Measurements from ENCODE around the gene BCL2.
"Not testable (repeated sequence)": the region's sequence is repeated elsewhere in the genome, so short reads cannot be mapped to it uniquely, and the experiment has no call there.

The BCL2 gene

GRCh38 chr18:63319383-63320122 is at the start of gene BCL2:
Gene BCL2 (minus strand): TSS chr18:63319769.
- peak; percentile 20 for DNase-seq

DNA sequence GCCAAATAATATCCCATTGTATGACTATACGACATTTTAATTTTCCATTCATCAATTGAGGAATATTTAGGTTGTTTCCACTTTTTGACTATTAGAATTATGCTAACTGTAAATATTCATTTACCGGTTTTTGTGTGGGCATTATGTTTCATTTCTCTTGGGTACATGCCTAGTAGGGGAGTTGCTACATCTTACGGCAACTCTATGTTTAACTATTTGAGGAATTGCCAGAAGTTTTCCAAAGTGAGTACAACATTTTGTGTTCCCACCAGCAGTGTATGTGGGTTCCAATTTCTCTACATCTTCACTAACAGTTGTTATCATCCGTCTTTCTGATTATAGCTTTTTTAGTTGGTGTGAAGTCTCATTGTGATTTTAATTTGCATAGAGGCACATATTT is 49.0 kb upstream of the BCL2 start:
- DNase-seq, result no peak

DNA sequence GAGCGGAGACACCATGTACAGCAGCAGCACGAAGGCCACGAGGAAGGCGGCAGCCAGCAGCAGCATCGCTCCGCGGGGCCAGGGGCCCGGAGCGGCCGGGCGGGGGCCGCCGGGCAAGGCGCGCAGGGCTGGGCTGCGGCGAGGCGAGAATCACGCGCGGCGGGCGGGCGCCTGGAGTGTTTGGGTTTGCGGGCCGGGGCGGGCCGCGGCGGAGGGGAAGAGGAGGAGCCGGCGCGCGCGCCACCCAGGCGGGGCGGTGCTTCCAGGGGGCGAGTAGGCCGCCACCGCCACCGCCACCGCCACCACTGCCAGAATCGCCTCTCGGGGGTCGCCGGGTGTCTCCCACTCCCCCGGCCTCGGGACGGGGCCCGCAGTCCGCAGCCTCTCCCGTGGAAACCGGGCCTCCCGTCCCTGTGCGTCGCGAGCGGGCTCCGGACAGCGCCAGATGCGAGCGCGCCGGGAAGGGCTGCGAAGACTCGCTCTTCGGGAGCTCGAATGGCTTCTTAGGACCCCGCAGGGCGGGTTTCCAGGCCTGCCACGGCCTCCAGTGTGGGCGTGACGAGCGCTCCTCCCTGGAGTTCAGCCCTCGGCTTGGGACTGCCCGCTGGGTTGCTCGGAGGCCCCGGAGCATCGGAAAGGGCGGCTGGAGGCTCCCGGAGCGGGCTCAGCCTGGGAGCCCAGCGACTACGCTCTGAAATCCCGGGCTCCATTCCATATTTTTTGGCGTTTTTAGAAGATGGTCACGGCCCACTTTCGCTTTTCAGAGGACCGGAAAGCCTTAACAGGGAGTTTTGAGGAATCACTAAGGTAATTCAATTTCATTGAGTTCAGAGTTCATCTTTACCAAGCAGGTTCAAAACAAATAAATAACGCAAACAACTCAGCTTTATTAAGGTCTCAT is 47.7 kb upstream of the BCL2 start, which contains the start of gene KDSR:
TSS of gene KDSR (minus strand) at position 154 of the 901 bp plus-strand sequence. CDS start at position 66, 88 bp downstream.
- peak; percentile 99 for DNase-seq

GRCh38 chr18:63366213-63367052 is 46.9 kb upstream of the BCL2 start:
- peak; percentile 69 for DNase-seq

- no peak for DNase-seq
These were observed 46.3 kb upstream of the BCL2 start for GRCh38 chr18:63365876-63366212.

DNA sequence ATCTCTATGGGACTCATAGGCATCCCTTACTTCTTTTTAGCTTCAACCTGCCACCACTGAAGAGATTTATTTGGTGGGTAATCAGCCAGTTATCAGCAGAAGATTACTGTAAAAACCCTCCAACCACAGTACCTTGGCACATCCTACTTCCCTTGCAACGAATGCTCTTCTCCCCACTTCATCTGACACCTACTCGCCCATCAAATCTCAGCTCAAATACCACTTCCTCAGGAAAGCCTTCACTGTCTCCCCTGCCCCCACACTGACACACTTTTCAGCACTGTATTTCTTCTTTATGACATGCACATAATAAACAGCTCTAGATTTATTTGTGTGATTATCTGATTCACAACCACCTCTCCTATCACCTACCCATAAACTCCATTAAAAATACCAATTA is 44.4 kb upstream of the BCL2 start:
- DNase-seq, result no peak

DNA sequence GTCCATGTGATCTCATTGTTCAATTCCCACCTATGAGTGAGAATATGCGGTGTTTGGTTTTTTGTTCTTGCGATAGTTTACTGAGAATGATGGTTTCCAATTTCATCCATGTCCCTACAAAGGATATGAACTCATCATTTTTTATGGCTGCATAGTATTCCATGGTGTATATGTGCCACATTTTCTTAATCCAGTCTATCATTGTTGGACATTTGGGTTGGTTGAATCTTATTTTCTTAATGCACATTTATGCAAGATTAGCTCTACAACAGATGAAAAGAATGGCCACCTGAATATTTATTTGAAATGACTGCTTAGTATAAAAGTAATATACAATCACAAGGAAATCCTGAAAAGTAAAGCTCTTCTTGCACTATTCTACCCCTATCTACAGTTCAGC is 43.9 kb upstream of the BCL2 start:
- DNase-seq, result not testable (repeated sequence)

DNA sequence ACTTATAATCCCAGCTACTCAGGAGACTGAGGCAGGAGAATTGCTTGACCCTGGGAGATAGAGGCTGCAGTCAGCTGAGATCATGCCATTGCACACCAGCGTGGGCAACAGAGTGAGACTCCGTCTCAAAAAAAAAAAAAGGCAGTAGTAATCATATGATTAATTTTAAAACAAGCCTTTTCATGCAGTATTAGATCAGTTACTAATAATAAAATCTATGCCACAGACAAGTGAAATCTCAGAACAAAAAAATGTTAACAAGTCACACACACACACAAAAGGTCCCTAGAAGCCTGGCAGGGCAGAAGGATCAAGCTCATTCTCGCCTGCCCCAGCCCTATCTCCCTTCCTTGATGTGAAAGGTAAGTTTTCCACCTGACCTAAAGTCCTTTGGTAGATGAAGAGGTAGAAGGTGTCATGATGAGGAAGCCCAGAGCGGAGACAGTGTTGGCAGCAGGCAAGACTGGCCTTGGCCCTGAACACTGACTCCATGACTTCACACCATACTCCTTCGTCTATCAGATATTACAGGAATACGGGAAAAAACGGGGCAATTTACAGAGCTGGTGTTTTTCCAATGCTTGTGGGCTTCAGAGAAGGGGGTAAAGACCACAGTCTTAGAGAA is 36.8 kb upstream of the BCL2 start:
- no peak for DNase-seq

DNA sequence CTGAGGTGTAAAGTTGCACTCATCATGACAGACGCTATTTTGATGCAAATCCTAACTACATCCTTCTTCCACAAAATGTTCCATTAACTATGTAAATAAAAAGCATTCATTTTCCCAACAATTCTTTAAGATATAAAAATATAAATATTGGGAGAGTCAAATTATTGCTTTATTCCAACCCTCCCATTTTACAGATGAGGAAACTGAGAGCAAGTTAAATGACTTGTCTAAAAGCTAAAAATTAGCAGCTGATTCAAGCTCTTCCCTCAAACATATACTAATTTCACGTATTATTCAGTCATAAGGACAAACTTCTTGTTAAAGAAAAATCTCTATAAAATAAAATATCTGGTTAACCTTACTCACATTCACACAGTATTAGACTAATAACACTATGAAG is 30.7 kb upstream of the BCL2 start:
- no peak for DNase-seq

GRCh38 chr18:63348508-63349136 is 29.1 kb upstream of the BCL2 start:
- no peak for DNase-seq

DNA sequence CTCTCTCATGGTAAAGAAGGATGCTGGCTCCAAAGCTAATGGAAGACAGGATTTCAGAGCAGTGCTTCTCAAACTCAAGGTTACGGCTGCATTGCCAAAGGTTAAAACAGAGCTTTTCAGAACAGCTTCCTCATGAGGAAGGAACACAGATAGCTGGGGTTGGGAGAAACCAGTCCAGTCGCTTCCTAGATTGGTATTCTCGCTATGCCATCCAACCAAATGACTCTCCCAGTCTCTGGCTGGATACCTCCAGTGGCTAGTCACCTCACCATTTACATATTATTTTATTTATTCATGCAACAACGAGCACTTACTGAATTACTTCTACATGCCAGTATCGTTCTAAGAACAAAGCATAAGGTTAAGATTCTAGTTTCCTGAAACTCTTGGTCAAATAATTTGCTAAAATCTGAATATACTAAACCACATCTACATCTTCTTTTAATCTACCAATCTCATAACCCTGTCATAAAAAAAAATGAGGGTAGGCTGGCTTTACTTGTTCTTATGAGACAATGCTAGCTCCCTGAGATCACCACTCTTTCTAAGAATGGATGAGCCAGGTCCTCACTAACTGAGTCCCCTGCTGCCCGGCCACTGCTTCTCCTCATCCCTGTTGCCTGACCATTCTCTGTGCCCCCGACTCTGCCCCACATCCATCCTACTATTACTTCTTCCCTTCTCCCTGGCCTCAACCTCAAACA is 27.1 kb upstream of the BCL2 start:
- no peak for DNase-seq

- DNase-seq, result no peak
These were observed 26.5 kb upstream of the BCL2 start for GRCh38 chr18:63346031-63346430.

DNA sequence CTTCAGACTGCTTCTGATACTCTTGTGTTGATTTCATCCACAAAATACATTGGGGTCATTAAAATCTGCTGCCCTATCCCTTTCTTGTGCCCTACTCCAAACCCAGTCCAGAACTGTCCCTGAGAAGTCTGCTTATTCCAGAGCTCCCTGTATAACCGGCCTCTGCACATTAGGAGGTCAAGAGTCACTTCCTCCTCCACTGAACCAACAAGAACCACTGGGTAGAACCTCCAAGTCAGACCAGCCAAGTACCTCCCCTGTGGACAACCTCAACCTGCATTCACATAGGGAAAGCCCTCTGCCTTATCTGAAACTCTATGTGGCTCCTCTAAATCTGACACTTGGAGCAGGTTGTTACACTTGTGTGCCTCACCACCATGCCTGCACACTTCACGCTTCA is 25.3 kb upstream of the BCL2 start:
- no peak for DNase-seq

DNA sequence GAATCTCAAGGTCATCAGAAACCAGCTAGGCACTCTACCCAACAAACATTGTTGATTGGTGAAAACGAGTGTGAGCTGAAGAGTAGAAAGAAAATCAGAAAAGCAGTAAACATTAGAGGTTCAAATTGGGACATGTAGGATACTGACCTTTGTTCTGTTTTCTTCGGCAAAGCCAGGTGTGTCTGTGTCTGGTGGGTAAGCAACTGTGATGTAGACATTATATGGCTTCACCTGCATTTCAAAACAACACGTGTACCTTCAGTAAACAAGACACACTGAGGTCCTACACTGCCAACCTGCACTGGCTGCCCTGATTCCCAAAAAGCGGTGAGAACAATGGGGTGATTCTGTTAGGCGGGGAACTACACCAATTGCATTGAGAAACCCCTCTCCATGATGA is 24.7 kb upstream of the BCL2 start:
- no peak for DNase-seq

DNA sequence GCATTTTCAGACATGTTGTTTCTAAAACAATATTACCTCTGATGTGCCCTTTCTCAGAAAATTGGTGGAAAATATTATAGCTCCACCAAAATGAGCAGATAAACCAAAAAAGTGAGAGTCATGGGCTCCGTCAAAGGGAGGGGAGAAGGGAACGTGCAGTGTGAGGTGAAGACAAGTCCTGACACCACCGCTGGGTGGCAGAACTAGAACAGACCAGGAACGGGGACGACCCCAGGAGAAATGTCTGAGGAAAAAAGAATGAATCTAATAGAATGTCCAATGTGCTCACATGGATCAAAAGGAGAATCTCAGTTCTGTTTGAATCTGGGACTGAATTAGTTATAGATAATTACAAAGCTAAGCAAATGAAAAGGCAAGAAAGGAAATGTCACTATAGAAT is 22.6 kb upstream of the BCL2 start:
- peak; percentile 33 for DNase-seq

DNA sequence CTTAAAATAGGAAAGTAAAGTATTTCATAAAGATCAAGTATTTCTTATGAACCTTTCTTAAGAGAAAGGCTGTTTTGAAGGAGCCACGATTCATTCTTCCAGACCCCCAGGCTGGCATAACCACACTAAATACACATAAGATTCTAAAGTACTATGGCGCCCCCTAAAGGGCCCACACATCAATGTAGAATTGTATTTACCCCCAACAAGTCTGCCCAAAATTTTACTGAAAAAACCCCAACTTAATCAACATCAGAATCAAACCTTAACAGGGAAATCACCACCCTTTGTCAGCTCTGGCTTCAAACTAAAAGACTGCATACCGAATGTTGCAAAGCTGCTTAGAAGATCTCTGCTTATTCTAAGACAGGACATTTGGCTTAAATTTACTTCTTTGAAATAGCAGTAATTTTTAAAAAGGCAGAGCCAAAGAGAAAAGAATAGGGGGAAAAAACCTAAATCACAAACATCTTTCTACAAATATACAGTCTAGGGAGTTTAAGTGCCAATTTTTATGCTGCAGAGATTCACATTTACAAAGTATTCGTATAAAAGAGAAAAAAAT is 20.4 kb upstream of the BCL2 start:
- peak; percentile 37 for DNase-seq

DNA sequence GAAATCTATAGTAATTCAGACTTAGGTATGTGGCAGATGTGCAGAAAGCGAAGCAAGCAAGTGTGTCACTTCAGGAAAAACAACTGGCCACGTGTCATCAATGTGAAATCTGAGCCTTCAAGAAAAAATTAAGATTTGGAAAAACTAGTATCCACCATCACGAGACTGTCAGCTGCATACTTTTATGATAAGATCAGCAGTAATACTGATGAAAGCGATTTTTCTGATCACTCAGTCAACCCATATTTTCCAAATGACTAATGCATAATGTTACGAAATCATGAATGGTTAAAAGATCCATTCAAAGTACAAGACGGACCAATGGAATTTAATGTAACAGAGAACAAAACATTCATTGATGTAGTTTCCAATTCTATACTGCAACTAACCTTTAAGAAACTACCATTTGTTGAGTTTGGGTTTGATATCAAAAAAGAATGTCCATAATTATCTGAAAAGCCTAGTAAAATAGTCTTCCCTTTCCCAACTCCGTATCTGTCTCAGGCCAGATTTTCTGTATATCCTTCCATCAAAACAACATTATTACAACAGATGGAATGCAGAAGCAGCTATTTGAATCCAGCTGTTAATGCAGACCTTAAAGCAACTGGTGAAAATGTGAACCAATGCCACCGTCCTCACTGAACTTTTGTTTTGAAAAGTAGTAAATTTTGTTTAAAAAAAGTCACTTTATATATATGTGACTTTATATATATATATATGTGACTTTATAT is 17.0 kb upstream of the BCL2 start:
- peak; percentile 94 for DNase-seq

GRCh38 chr18:63331105-63331504 is 11.5 kb upstream of the BCL2 start:
- DNase-seq, result no peak

DNA sequence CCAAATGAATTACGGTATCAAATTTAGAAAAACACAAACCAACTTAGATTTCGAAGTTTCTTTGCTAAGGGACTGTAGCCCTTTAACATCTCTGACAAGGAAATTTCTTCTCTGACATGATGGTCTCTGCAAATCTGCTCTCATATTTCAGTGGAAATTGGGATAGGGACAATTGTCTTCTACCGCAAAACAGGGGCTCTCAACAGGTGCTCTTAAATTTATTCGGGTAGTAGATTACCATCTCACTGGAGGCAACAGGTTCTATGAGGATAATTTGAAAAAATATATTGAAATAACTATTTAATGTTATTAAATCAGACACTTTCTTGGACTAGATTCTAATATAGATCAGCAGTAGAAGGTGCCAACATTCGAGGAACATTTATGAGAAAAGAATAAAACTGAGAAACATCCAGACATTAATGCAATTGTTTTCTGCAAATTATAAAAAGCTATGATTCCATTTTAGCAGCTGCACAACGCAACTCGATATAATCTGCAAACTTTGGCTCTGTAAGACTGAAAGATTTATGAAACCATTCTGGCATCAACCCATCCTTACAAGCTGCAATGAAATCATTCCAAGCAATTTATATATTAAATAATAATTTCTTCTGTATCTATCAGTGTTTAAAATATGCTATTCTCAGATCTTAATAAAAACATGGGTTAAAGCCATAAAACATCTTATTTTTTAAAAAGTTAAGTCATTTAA is 10.0 kb upstream of the BCL2 start:
- DNase-seq, result no peak

- no peak for DNase-seq
These were observed 6.4 kb upstream of the BCL2 start for GRCh38 chr18:63326011-63326410.
